HTERT RPE-1 (cell line): ENCODE measurements around the gene RMND5B.
"Not testable (repeated sequence)": the region's sequence is repeated elsewhere in the genome, so short reads cannot be mapped to it uniquely, and the experiment has no call there.

Experiments used
- in situ Hi-C: fragments of 300-500 bp; cut with MboI; formaldehyde crosslinking; loops from 4 replicates; pipeline ENCODE4 v1.14.3; 2020; ENCODE audit warnings: low sequenced_read_pairs

RMND5B gene

DNA sequence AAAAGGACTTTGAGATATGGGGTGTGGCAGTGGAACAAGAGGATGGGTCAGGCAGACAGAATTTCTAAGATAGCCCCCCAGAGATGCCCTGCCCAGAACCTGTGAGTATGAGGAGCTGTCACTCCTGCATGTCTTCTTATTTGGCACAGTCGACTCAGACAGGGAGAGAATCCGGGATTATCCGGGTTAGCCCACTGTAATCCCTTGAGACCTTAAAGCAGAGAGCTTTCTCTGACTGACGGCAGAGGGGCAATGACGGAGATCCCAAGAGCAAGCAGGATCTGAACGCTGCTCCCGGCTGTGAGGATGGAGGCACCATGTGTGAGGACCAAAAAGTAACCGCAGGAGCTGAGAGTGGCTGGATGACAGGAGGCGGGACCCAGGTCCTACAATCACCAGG, 31.7 kb downstream of the RMND5B start:
- in situ Hi-C loops, result no loop called here

DNA sequence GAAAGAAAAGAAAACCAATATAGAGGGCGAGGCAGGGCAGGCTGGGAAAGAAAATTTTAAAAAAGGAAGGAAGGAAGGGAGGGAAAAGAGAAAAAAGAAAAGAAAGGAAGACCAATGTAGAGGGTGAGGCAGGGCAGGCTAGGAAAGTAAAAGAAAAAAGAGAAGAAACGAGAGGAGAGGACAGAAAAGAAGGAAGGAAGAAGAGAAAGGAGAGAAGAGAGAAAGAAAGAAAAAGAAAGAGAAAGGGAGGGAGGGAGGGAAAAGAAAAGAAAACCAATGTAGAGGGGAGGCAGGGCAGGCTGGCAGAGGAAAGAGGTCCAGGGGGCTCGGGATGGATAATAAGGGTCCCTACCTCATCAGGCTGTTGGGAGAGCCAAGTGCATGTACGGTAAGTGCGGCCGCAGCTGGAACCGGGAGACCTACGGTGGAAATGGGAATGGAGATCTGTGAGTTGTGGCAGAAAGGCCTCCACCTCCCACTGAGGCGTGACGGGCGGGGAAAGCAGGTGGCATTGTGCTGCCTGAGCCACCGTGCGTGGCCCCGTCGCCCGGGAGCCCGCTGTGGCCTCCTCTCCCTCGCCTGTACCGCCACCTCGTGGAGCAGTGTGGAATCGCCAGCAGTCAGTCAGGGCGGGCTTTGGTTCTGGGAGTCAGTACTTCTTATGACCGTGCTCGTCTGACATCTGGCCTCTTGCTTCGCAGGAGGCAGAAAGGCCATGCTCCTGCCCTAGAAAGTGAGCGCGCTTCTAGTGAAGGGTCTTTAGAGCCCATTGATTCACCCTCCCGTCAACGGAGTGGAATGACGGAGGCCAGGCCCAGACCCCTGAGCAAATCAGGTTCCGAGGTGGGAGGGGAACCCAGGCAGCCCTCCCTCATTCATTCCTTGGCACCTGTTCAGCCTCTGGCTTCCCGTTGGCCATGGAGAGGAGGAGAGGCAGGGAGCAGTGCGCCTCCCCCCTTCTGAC, 33.2 kb downstream of the RMND5B start:
- in situ Hi-C loops, result no loop called here

DNA sequence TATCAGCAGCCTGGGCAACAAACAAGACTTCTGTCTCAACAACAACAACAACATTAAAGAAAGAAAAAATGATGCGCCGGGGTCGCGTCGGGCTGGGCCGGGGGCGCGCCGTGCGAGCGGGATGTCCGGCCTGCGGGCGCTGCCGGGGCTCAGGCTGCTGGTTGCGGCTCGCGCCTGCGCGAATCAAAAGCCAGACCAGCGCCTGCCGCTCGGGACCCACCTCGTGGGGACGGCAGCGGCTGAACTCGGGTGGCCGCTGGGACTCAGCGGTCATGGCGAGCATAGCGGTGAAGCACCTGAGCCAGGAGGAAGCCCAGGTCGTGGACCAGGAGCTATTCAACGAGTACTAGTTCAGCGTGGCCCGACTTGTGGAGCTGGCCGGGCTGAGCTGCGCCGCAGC, 34.8 kb downstream of the RMND5B start:
- in situ Hi-C loops, result no loop called here

DNA sequence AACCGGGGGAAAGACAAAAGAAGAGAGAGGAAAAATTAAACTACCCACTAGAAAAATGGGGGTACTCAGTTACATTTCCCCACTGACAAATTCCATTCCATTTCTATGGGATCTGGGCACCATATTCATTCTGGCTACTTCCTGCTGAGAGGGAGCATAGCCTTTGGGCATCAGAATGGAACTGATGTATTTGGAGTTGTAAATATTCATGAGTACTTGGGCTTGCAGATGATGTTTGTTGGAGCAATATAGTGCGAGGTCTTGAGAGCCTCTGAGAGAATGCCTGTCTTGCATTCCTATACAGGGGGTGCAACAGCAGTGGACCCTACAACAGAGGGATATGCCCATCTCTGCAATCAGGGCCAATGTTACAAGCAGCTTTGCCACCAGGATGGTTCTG, 39.6 kb downstream of the RMND5B start:
- in situ Hi-C loops, result no loop called here

DNA sequence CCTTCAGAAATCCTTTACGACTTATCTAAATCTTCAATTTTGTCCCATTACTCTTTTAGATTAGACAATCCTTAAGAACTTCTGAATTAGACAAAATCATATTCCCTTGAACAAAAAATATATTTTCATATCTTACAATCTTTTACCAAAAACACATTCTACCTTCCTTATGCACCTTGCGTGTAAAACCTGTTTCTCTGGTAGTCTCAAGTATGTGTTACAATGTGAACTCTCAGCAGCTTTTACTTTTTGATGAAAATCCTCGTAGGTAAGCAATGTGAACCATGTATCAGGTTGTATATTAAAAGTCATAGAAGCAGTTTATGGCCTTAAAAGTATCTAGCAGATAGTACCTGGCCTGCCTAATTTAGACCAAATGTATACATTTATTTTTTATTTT, 43.6 kb downstream of the RMND5B start:
- in situ Hi-C loops, result no loop called here

DNA sequence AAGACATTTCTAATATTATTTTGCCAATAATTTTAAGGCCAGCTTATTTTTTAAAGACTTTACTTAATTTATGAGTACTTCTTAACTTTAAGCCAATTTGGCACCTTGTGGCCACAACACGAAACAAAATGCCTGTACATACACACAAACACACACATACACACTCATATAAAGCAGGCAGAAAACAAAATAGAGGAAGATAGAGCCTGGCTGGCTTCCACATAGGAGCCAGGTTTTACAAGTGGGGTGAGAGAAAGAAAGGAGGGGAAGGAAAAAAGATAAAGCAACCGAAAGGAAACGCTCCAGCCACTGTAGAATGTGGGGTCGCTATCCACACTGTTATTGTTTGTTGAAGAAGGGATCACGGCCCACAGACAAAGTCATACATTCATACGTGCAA, 46.0 kb downstream of the RMND5B start:
- in situ Hi-C loops, result no loop called here

DNA sequence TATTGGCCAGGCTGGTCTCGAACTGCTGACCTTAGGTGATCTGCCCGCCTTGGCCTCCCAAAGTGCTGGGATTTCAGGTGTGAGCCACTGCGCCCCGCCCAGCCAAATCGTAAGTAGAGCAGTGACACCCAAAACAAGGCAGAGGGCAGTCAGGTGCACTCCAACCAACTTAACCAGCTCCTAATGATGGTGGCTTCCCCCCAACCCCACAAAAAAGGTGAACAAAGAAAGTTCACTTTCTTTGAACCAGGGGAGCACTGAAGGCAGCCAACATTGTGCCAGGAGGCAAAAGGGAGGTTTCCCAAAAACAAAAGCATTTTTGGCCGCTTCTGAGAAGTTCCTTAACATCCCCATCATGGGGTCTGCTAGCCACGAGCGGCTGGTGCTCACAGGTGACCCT, 46.8 kb downstream of the RMND5B start:
- in situ Hi-C loops, result no loop called here

DNA sequence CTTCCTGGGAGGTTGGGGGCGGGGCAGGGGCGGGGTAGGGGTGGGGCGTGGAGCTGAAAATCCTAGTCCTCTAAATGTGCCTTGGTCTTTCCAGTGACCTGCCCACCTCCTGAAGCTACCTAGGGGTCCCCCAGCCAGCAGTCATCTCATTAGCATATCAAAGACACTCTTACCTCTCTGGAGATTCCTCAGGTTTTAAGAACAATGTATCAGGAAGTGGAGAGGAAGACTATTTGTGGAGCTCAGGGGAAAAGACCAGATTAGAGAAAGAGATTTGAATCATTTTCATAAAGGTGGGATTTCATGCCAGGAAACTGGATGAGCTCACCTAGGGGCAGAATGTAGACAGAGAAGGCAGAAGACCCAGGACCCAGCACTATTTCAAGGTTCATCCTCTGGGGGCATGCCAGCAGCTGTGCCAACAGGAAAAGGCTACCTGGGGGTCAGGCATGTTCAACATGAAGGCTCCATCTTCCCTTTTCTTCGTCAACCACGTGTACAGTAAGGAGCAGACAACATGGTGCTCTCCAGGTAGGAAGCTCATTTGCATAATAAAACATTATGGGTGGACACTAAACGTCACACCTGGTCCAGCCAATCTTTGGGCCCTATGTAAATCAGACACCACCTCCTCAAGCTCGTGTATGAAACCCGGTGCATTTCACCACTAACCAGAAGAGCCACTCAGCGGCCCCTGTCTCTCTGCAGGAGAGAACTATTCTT, 49.5 kb downstream of the RMND5B start:
- in situ Hi-C loops, result no loop called here

DNA sequence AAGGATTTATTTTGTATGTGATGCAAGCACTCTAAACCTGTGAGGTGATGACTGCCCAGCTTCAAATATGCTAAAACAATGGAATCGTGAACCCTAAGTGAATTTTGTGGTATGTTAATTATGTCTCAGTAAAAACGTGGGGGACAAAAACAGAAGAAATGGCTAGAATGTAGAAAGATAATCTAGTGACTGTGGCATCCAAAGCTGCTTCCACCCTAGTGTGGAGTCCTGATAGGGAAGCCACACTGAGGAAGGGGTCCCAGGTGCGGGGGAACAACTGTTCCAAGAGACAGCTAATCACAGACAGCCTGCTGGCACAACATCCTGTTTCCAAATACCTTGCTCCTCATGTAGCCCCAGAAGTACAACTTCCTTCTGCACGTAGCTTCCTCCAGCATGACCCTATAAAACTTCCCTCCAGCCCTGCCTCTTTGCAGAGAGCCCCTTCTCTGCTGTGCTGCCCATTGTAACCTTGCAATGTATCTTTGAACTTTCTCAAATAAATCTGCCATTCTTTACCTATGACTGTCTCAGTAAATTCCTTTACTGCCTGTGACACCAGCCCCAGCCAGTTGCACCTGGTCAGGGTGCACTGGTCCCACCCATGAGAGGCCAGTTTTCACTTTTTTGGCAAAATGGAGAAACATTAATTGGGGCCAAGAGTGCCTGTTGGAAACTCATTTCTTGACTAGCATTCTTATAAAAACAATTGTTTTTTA, 51.5 kb downstream of the RMND5B start:
- in situ Hi-C loops, result no loop called here

DNA sequence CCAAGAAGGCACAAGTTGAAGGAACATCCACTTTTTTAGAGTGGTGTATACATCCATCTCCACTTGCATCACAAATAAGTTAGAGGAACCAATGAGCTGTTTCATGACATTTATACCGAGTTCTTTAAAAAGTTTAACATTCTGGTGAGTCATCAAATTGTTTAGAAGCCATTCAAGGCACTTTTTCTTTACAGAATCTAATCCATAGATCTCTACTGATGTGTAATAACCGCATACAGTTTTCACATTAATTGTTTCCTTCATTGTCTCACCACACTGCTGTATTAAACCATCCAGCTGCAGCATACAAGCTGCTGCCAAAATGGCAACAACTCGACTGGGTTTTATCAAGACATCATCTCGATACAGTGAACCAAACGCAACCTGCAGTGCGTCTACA, 55.6 kb downstream of the RMND5B start:
- in situ Hi-C loops, result no loop called here

DNA sequence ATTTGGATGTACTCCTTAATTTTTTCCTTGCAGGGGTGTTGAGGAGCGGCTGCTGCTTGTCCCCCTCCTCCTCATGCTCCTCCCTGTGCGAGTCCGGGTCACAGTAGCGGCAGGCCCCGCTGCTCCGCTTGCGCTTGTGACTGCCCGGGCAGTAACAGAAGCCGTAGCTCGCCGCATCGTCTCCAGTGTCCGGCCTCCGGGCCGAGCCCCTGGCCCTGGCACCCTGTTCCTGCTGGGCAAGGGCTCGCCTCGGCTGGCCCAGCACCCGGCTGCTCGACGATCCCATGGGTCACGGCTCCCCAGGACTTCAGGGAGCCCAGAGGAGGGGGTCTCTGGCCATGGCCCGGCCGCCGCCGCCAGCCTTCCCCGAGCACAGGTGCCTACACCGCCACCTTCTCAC, 56.2 kb downstream of the RMND5B start, which contains the start of gene GMCL2:
Gene GMCL2, minus strand, starts transcription at position 358 of the 400 bp plus-strand sequence. Its CDS starts 72 bp downstream, at position 286.
- in situ Hi-C loops, result no loop called here

DNA sequence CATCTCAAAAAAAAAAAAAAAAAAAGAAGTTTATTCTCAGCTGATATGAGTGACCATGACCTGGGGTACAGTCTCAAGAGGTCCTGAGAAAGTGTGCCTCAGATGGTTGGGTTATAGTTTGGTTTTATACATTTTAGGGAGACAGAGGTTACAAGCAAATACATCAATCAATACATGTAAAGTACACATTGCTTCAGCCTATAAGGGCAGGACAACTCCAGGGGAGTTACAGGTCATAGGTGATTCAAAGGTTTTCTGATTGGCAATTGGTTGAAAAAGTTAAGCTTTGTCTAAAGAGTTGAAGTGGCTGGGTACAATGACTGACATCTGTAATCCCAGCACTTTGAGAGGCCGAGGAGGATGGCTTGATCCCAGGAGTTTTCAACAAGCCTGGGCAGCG, 58.6 kb downstream of the RMND5B start:
- in situ Hi-C loops, result no loop called here

DNA sequence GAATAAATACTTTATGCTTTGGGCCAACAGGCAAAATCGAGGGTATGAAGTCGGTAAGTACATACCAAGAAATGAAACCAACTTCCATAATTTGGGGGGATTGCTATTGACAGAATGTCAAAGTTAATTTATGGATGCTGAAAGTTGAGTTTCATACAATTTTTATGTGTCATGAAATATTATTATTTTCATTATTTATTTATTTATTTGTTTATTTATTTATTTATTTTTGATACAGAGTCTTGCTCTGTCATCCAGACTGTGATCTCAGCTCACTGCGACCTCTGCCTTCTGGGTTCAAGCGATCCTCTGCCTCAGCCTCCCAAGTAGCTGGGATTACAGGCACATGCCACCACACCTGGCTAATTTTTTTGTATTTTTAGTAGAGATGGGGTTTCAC, 60.8 kb downstream of the RMND5B start:
- in situ Hi-C loops, result no loop called here

DNA sequence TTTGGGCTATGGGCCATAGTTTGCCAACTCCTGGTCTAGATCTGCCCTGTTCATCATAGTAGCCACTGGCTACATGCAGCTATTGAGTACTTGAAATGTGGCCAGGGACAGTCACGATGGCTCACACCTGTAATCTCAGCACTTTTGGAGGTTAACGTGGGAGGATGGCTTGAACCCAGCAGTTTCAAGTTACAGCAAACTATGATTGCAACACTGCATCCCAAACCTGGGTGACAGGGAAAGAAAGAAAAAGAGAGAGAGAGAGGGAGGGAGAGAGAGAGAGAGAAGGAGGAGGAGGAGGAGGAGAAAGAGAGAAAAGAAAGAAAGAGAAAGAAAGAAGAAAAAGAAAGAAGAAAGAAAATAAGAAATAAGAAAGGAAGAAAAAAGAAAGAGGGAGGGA, 61.4 kb downstream of the RMND5B start:
- in situ Hi-C loops, result no loop called here

DNA sequence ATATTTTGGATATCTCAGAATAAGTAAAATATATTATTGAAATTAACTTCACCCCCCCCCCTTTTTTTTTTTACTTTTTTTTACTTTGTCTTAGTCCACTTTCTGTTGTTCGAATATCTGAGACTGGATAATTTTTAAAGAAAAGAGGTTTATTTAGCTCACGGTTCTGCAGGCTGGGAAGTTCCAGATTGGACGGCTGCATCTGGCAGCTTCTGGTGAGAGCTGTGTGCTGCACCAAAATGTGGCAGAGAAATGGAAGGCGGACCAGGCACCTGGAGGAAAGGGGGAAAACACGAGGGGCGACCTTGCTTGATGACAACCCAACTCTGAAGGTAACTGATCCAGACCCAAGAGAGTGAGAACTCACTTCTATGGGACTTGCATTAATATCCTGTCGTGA, 62.0 kb downstream of the RMND5B start:
- in situ Hi-C loops, result no loop called here

DNA sequence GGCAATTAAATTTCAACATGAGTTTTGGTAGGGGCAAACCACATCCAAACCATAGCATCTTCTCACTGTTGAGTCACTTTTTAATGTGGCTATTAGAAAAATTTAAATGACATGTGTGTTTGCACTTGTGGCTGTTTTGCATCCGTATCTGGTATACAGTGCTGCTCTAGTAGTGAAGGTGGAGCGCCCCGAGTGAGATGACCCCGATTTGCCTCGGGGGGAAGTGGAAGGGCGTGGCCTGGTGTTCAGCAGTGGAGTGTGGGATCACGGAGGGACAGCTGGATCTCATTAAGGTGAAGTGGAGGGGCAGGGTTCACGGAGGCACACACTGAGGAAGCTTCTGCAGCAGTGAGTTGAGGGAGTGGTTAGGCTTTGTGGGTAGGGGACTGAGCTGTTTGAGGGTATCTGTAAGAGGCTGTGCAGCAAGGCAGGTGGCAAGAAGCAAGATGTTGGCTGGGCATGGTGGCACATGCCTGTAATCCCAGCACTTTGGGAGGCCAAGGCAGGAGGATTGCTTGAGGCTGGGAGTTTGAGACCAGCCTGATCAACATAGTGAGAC, 62.5 kb downstream of the RMND5B start:
- in situ Hi-C loops, result no loop called here

DNA sequence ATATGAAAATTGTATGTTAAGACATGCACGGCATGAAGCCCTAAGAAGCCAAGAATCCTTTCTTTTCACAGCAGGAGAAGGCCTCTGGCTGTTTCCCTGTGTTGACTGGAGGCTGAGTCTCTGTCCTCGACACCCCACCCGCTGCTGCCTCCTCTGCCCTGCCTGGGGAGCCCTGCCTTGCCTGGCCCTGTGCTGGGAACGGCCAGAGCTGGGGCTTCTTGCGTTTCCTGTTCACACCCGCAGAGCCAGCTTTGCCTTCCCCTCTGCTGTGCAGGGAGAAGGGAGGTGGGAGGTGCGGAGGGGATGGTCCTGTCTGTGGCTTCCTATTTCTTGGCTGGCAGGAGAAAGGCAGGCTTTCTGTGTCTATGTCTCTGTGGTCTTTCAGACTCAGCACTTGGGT, 63.2 kb downstream of the RMND5B start:
- in situ Hi-C loops, result no loop called here

DNA sequence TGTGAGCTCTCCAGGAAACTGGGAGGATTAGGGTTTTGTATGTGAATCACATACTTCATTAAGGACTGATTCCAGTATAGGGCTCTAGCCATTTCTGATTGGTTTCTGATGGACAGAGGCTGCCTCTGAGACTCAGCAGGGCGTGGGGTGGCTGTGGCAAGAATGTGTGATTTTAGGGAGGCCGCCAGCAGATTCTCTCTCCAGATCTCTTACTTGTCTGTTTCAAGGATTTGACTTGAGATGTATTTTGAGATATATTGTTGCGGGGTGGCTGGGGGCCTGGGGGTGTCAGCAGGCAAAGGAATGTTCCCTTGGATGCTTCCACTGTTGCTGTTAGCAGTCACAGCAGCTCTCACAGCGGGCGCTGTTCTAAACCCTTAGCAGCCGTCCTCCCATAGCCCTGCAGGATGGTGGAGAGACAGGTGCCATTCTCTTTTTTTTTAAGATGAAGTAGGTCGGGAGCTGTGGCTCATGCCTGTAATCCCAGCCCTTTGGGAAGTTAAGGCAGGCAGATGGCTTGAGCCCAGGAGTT, 65.5 kb downstream of the RMND5B start:
- in situ Hi-C loops, result no loop called here

DNA sequence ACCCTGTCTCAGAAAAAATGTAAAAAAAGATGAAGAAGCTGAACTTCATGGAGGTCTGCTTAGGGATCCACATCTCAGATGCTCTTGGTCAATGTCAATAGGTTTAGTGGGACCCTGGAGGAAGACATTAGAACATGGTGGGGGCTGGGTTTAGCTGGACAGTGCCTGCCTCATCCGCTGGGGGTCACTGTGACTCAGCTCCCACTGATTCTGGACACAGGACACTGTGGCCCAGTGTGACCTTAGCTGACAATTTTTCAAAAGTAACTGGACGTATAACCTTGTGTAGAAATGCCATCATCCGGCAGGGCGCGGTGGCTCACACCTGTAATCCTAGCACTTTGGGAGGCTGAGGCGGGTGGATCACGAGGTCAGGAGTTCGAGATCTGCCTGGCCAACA, 66.2 kb downstream of the RMND5B start:
- in situ Hi-C loops, result no loop called here

DNA sequence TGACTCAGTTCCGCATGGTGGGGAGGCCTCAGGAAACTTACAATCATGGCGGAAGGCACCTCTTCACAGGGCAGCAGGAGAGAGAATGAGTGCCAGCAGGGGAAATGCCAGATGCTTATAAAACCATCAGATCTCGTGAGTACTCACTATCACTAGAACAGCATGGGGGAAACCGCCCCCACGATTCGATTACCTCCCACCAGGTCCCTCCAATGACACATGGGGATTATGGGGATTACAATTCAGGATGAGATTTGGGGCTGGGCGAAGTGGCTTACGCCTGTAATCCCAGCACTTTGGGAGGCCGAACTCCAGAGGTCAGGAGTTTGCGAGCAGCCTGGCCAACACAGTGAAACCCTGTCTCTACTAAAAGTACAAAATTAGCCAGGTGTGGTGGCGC, 67.3 kb downstream of the RMND5B start:
- in situ Hi-C loops, result not testable (repeated sequence)

DNA sequence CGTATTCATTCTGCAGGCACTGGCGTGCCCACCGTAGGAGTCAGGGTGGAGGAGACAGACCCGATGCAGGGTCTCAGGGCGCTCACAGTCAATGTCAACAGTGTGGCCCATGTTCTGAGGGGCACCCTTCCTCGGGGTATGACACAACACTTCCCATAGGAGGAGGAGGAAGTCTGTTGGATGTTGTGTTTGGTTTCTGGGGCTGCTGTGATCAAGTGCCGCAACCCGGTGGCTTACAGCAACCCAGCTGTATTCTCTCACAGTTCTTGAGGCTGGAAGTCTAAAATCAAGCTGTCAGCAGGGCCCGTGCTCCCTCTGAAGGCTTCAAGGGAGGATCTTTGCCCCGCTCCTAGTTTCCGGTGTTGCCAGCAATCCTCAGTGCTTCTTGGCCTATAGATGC, 67.9 kb downstream of the RMND5B start:
- in situ Hi-C loops, result no loop called here
